Measurements from ENCODE around the gene GPER1.
"Not testable (repeated sequence)": the region's sequence is repeated elsewhere in the genome, so short reads cannot be mapped to it uniquely, and the experiment has no call there.

Gene GPER1

DNA sequence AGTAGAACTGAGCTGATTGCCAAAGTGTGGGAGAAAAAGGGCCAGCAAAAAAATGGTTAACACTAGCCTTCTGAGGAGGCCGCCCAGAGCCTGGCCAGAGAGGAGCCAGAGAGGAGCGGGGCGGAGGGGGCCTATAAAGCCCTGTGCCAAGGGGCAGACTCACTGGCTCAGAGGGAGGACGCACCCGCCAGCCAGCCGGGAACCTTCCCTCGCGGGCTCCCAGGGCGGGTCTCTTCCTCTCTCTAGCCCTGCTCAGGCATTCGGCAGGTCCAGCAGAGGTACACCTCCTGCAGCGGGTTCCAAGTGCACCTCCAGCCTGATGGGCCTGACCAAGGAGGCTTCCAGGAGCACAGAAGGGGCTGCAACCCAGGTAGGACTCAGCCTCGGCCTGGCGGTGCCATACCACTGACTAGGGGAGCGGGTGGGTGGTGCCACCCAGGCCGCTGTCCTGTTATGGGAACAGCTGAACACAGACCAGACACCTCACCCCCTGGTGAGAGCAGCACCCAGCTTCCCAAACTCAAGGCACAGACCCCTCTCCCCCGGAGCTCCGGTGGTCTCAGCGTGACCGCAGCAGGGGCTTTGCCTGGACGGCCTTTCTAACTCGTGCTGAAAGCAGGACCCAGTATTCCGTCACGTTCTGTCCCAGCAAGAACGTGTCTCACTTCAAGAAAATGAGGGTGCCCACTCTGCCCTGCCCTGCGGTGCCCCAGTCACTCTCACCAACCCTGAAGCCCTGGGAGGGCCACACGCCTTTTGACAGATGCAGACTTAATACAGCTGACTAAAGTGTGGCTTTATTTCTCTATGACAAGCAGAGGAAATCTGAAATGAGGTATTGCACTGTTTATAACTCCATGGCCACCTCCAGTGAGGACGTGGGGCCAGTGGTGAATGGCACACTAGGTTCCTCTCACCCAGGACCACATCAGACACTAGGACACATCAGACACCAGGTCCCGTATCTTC is at the start of gene GPER1:
GPER1 (plus strand) TSS at position 162 of the 969 bp plus-strand sequence. CDS start 3,616 bp downstream, outside the sequence.
- TF ChIP-seq, protein P1, sequence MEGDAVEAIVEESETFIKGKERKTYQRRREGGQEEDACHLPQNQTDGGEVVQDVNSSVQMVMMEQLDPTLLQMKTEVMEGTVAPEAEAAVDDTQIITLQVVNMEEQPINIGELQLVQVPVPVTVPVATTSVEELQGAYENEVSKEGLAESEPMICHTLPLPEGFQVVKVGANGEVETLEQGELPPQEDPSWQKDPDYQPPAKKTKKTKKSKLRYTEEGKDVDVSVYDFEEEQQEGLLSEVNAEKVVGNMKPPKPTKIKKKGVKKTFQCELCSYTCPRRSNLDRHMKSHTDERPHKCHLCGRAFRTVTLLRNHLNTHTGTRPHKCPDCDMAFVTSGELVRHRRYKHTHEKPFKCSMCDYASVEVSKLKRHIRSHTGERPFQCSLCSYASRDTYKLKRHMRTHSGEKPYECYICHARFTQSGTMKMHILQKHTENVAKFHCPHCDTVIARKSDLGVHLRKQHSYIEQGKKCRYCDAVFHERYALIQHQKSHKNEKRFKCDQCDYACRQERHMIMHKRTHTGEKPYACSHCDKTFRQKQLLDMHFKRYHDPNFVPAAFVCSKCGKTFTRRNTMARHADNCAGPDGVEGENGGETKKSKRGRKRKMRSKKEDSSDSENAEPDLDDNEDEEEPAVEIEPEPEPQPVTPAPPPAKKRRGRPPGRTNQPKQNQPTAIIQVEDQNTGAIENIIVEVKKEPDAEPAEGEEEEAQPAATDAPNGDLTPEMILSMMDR (IDR thresholded peaks at IDR 0.05; ENCODE audit: low read length, missing control alignments) = no peak
- DNase-seq (ENCODE audit: low read depth) = peak; percentile 56
- peak within 1 kb of the TSS; percentile 54 for H3K4me3 ChIP-seq (replicated peaks; ENCODE audit: low read depth, low read length)

DNA sequence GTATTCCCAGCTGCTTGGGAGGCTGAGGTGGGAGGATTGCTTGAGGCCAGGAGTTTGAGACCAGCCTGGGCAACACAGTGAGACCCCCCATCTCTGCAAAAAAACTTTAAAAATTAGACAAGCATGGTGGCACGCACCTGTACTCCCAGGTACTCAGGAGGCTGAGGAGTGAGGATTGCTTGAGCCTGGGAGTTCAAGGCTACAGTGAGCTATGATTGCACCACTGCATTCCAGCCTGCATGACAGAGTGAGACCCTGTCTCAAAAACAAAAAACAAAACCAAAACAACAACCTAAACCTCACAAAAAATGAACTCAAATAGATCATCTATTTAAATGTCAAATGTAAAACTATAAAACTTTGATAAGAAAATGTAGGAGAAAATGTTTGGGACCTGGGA is 47.7 kb upstream of the GPER1 start:
- H3K4me3 ChIP-seq (replicated peaks; ENCODE audit: low read depth, low read length); DNase-seq (ENCODE audit: low read depth): not testable (repeated sequence)

DNA sequence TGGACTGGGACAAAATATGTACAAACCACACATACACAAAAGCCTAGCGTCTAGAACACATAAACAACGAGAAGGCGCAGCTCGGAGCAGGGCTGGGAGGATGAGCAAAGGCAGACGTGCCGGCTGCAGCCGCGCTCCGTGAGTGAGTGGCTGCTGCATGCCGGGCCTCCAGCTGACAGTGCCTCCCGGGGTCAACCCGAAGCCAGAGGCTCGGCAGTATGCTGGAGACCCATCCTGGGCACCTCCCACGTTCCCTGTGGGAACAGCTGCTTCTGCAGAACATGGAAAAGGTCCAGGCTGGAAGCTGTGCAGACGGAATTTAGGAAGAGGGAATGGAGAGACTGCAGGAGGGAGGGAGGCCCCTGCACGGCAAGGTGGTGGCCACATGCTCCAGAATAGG is 47.1 kb upstream of the GPER1 start:
- TF ChIP-seq, protein P1 (IDR thresholded peaks at IDR 0.05; ENCODE audit: low read length, missing control alignments) = no peak
- DNase-seq (ENCODE audit: low read depth) = peak; percentile 72
- H3K4me3 ChIP-seq (replicated peaks; ENCODE audit: low read depth, low read length) = no peak overlapping the region

DNA sequence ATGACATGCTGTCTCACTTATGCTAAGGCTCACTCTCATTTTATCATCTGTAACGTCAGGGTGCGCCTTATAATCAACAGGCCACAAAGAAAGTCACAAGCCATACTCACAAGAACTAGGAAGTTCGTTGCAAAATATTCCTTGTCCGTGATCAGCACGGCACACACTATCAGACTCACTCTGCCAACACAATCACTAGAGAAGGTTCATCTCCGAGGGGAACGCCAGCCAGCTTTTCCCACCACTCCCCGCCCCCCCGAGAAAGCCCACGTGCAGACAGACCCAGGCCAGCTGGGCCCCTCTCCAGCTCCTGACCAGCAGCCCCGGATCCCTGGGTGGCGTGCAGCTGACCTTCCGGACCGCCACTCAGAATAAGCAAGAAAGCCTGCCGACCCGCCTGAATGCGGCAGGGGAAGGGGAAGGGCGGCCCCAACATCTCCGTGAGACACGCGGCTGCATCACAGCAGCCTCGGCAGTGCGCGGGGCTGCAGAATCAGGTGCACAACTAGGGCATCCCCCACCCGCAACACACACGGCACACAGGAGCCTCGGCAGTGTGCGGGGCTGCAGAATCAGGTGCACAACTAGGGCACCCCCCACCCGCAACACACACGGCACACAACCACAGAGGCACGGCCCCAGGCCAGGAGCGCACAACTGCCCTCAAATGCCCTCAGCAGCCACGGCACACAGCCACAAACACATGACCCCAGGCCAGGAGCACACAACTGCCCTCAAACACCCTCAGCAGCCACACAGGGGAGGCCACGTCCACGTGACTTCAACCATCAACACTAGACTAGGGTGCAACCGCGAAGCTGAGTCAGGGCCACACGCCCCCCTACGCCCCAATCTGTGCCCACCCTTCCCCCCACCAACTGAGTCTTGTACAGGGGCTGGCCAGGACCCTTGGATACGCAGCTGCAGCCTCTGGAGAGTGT is 46.1 kb upstream of the GPER1 start:
- TF ChIP-seq, protein P1 (IDR thresholded peaks at IDR 0.05; ENCODE audit: low read length, missing control alignments) = no peak
- DNase-seq (ENCODE audit: low read depth) = no peak
- no peak overlapping the region for H3K4me3 ChIP-seq (replicated peaks; ENCODE audit: low read depth, low read length)

DNA sequence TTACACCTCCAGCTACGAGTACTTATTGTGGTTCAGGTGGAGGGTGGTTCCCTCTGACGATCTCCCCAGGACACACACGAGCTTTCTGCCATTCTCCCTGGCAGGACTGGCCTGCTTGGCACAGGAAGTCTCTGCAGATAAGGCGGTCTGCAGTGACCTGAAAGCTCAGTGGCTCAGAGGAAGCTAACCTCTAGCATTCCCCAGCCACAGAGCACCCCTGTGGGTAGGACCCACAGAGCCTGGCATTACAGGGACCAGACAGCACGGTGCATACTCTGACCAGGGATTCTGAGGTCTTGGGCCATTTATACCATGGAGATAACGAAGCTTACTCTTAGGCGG is 45.5 kb upstream of the GPER1 start:
- no peak for DNase-seq (ENCODE audit: low read depth)
- TF ChIP-seq, protein P1 (IDR thresholded peaks at IDR 0.05; ENCODE audit: low read length, missing control alignments) = no peak
- no peak overlapping the region for H3K4me3 ChIP-seq (replicated peaks; ENCODE audit: low read depth, low read length)

DNA sequence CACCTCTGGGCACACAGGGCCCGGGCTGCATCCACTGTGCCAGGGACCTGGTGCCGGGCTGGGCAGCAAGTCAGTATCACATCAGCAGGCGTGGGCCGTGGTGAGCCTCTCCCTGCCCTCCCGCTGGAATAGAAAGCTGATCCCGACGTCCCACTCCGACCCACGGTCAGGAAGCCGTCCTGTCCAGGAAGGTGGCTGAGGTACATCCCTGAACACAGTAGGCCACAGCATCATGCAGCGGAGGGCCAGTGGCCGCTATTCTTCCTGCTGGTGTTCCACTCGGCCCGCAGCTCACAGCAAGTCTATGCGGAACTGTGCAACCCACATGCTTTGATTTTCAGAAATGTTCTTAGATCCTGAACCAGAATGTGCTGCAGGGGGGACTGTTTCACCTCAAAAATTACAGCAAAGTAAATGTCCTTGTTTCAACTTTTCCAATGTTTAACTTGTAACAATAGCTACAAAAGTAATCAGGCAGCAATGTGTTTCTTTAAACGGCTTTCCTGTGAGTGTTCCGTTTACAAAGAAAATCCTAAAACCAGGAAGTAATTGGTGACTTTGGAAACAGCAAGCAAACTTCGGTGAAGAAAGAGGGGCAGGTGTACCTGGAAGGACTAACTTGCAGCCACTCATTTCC is 44.2 kb upstream of the GPER1 start:
- DNase-seq (ENCODE audit: low read depth) = no peak
- TF ChIP-seq, protein P1 (IDR thresholded peaks at IDR 0.05; ENCODE audit: low read length, missing control alignments) = no peak
- H3K4me3 ChIP-seq (replicated peaks; ENCODE audit: low read depth, low read length) = peak overlapping the region; percentile 52
